HepG2 (cell line): ENCODE measurements around the gene CCDC170. TPM values are rescaled to one million over a fixed set of nuclear protein-coding genes. Genes with fewer than 3 reads are reported as not detected.

Experiments used
- CHCHD3 ChIP-seq: sonication (generic); formaldehyde crosslinking; IDR thresholded peaks from 2 replicates; pipeline ENCODE4 v1.8.0; 2022; ENCODE audit warnings: mild to moderate bottlenecking, missing genetic modification reagents, moderate library complexity
- CSRNP1 ChIP-seq: sonication (generic); formaldehyde crosslinking; IDR thresholded peaks from 2 replicates; pipeline ENCODE4 v1.8.1; 2023; ENCODE audit warnings: mild to moderate bottlenecking, missing genetic modification reagents
- KDM5A ChIP-seq: fragments of 200-600 bp; sonication (generic); IDR thresholded peaks from 2 replicates; pipeline ENCODE4 v1.7.0; 2018; ENCODE audit warnings: antibody characterized with exemption, mild to moderate bottlenecking, low read length, borderline replicate concordance
- MTA1 ChIP-seq: sonication (generic); formaldehyde crosslinking; IDR thresholded peaks from 2 replicates; pipeline ENCODE4 v1.4.0; 2020; ENCODE audit warnings: missing genetic modification reagents, mild to moderate bottlenecking, borderline replicate concordance
- NFIB ChIP-seq: sonication (generic); formaldehyde crosslinking; IDR thresholded peaks from 2 replicates; pipeline ENCODE4 v1.9.0; 2021; ENCODE audit warnings: missing genetic modification reagents, mild to moderate bottlenecking, borderline replicate concordance
- RFX5 ChIP-seq: IDR thresholded peaks from 2 replicates; pipeline ENCODE4 v1.6.1; 2011; ENCODE audit warnings: low read depth, low read length, improper control_type of control experiment
- SRSF1 ChIP-seq: fragments of 200-400 bp; formaldehyde crosslinking; optimal IDR thresholded peaks from 2 replicates; pipeline ENCODE3; 2017; ENCODE audit warnings: mild to moderate bottlenecking, low read depth, low read length, moderate library complexity
- WIZ ChIP-seq: sonication (generic); formaldehyde crosslinking; IDR thresholded peaks from 2 replicates; pipeline ENCODE4 v1.5.1; 2020; ENCODE audit warnings: mild to moderate bottlenecking, missing genetic modification reagents
- ZFP90 ChIP-seq: sonication (generic); formaldehyde crosslinking; IDR thresholded peaks from 2 replicates; pipeline ENCODE4 v1.8.0; 2022; ENCODE audit warnings: missing genetic modification reagents, mild to moderate bottlenecking, inconsistent platforms, borderline replicate concordance
- ZNF280D ChIP-seq: sonication (generic); formaldehyde crosslinking; IDR thresholded peaks from 2 replicates; pipeline ENCODE4 v1.5.1; 2020; ENCODE audit warnings: mild to moderate bottlenecking, missing genetic modification reagents
- ZNF713 ChIP-seq: sonication (generic); formaldehyde crosslinking; IDR thresholded peaks from 2 replicates; pipeline ENCODE4 v1.4.0; 2020; ENCODE audit warnings: mild to moderate bottlenecking, missing genetic modification reagents
- ZNF724P ChIP-seq: sonication (generic); formaldehyde crosslinking; IDR thresholded peaks from 2 replicates; pipeline ENCODE4 v1.8.0; 2022; ENCODE audit warnings: missing genetic modification reagents, borderline replicate concordance
- ZNF850 ChIP-seq: sonication (generic); formaldehyde crosslinking; conservative IDR thresholded peaks from 2 replicates; pipeline ENCODE4 v1.9.0; 2021; ENCODE audit warnings: mild to moderate bottlenecking, missing genetic modification reagents
- polyA plus RNA-seq, 8 experiments: library from polyadenylated mRNA; depleted of rRNA in 3 of 8; stranded (reverse) in 7 of 8; unstranded in 1 of 8; fragments of >200 nt; fragmentation: Illumina TruSeq in 4 of 8; extraction: Trizol in 4 of 8; gene quantifications; 2 replicates each; pipeline versions ENCODE4 v1.2.1 to v1.2.3, GENCODE V29; 2011 to 2016; ENCODE audit warnings: low read depth in 4 of 8, missing spikeins in 1 of 8, mixed read lengths in 1 of 8; ENCODE audit not compliant: insufficient read depth in 1 of 8
- total RNA-seq, 5 experiments: library from RNA; depleted of rRNA; stranded (reverse); fragments of >200 nt; fragmentation: Illumina TruSeq; extraction: Trizol; gene quantifications; 2 replicates each; pipeline ENCODE4 v1.2.3, GENCODE V29; 2016; ENCODE audit warnings: low read depth in 1 of 5
- TF ChIP-seq, protein P1 (sequence below): sonication (generic); formaldehyde crosslinking; IDR thresholded peaks from 2 replicates; pipeline ENCODE4 v1.9.0; 2021; ENCODE audit warnings: mild to moderate bottlenecking, missing genetic modification reagents
- TF ChIP-seq, protein P2 (sequence below): sonication (generic); formaldehyde crosslinking; IDR thresholded peaks from 2 replicates; pipeline ENCODE4 v1.4.0; 2020; ENCODE audit warnings: missing genetic modification reagents

CCDC170 gene
- total and polyA plus RNA-seq, 2 of the 13 experiments (the other 11 are each of a cell fraction or from before 2014, with no cell fraction given): 0.90 to 5.1 TPM

GRCh38 chr6:151658091-151658490, 164.3 kb downstream of the CCDC170 start (continued):
- TF ChIP-seq, protein P1, sequence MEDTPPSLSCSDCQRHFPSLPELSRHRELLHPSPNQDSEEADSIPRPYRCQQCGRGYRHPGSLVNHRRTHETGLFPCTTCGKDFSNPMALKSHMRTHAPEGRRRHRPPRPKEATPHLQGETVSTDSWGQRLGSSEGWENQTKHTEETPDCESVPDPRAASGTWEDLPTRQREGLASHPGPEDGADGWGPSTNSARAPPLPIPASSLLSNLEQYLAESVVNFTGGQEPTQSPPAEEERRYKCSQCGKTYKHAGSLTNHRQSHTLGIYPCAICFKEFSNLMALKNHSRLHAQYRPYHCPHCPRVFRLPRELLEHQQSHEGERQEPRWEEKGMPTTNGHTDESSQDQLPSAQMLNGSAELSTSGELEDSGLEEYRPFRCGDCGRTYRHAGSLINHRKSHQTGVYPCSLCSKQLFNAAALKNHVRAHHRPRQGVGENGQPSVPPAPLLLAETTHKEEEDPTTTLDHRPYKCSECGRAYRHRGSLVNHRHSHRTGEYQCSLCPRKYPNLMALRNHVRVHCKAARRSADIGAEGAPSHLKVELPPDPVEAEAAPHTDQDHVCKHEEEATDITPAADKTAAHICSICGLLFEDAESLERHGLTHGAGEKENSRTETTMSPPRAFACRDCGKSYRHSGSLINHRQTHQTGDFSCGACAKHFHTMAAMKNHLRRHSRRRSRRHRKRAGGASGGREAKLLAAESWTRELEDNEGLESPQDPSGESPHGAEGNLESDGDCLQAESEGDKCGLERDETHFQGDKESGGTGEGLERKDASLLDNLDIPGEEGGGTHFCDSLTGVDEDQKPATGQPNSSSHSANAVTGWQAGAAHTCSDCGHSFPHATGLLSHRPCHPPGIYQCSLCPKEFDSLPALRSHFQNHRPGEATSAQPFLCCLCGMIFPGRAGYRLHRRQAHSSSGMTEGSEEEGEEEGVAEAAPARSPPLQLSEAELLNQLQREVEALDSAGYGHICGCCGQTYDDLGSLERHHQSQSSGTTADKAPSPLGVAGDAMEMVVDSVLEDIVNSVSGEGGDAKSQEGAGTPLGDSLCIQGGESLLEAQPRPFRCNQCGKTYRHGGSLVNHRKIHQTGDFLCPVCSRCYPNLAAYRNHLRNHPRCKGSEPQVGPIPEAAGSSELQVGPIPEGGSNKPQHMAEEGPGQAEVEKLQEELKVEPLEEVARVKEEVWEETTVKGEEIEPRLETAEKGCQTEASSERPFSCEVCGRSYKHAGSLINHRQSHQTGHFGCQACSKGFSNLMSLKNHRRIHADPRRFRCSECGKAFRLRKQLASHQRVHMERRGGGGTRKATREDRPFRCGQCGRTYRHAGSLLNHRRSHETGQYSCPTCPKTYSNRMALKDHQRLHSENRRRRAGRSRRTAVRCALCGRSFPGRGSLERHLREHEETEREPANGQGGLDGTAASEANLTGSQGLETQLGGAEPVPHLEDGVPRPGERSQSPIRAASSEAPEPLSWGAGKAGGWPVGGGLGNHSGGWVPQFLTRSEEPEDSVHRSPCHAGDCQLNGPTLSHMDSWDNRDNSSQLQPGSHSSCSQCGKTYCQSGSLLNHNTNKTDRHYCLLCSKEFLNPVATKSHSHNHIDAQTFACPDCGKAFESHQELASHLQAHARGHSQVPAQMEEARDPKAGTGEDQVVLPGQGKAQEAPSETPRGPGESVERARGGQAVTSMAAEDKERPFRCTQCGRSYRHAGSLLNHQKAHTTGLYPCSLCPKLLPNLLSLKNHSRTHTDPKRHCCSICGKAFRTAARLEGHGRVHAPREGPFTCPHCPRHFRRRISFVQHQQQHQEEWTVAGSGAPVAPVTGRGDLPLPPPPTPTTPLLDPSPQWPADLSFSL (CRISPR knock-in tag): no peak
- no peak for TF ChIP-seq ZNF850 (CRISPR knock-in tag)
- TF ChIP-seq ZNF724P (CRISPR knock-in tag): no peak
- TF ChIP-seq CSRNP1 (CRISPR knock-in tag): peak; percentile 51; the same call in 1 of the 2 replicates
- no peak for TF ChIP-seq KDM5A
- TF ChIP-seq, protein P2, sequence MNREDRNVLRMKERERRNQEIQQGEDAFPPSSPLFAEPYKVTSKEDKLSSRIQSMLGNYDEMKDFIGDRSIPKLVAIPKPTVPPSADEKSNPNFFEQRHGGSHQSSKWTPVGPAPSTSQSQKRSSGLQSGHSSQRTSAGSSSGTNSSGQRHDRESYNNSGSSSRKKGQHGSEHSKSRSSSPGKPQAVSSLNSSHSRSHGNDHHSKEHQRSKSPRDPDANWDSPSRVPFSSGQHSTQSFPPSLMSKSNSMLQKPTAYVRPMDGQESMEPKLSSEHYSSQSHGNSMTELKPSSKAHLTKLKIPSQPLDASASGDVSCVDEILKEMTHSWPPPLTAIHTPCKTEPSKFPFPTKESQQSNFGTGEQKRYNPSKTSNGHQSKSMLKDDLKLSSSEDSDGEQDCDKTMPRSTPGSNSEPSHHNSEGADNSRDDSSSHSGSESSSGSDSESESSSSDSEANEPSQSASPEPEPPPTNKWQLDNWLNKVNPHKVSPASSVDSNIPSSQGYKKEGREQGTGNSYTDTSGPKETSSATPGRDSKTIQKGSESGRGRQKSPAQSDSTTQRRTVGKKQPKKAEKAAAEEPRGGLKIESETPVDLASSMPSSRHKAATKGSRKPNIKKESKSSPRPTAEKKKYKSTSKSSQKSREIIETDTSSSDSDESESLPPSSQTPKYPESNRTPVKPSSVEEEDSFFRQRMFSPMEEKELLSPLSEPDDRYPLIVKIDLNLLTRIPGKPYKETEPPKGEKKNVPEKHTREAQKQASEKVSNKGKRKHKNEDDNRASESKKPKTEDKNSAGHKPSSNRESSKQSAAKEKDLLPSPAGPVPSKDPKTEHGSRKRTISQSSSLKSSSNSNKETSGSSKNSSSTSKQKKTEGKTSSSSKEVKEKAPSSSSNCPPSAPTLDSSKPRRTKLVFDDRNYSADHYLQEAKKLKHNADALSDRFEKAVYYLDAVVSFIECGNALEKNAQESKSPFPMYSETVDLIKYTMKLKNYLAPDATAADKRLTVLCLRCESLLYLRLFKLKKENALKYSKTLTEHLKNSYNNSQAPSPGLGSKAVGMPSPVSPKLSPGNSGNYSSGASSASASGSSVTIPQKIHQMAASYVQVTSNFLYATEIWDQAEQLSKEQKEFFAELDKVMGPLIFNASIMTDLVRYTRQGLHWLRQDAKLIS (CRISPR knock-in tag): no peak
- no peak for TF ChIP-seq CHCHD3 (CRISPR knock-in tag)
- TF ChIP-seq ZNF280D: no peak
- no peak for TF ChIP-seq RFX5
- TF ChIP-seq NFIB (CRISPR knock-in tag): no peak
- no peak for TF ChIP-seq WIZ (CRISPR knock-in tag)
- no peak for TF ChIP-seq MTA1
- TF ChIP-seq ZNF713 (CRISPR knock-in tag): no peak
- no peak for TF ChIP-seq ZFP90 (CRISPR knock-in tag)
- TF ChIP-seq SRSF1: no peak
